ENCODE results near the gene ETV4.

ETV4 gene

GRCh38 chr17:43588664-43589435 is 42.7 kb upstream of the ETV4 start:
- TF ChIP-seq EGR1 (IDR thresholded peaks at IDR 0.05) (no peak), ZBTB7A (IDR thresholded peaks at IDR 0.05; ENCODE audit: low read depth) (no peak), RAD21 (IDR thresholded peaks at IDR 0.05; ENCODE audit: low read depth) (no peak), NFIC (IDR thresholded peaks at IDR 0.05) (no peak), CREB1 (IDR thresholded peaks at IDR 0.05; ENCODE audit: low read depth) (no peak), YY1 (IDR thresholded peaks at IDR 0.05; ENCODE audit: low read depth) (no peak), TEAD4 (IDR thresholded peaks at IDR 0.05) (no peak), TAF1 (IDR thresholded peaks at IDR 0.05; ENCODE audit: low read depth) (no peak), CEBPB (IDR thresholded peaks at IDR 0.05) (no peak), EP300 (IDR thresholded peaks at IDR 0.05; ENCODE audit: borderline replicate concordance) (no peak), MAX (IDR thresholded peaks at IDR 0.05) (no peak), TCF12 (IDR thresholded peaks at IDR 0.05; ENCODE audit: low read depth) (no peak), FOXM1 (IDR thresholded peaks at IDR 0.05; ENCODE audit: borderline replicate concordance, low read depth) (no peak)
- TF ChIP-seq, protein P1, sequence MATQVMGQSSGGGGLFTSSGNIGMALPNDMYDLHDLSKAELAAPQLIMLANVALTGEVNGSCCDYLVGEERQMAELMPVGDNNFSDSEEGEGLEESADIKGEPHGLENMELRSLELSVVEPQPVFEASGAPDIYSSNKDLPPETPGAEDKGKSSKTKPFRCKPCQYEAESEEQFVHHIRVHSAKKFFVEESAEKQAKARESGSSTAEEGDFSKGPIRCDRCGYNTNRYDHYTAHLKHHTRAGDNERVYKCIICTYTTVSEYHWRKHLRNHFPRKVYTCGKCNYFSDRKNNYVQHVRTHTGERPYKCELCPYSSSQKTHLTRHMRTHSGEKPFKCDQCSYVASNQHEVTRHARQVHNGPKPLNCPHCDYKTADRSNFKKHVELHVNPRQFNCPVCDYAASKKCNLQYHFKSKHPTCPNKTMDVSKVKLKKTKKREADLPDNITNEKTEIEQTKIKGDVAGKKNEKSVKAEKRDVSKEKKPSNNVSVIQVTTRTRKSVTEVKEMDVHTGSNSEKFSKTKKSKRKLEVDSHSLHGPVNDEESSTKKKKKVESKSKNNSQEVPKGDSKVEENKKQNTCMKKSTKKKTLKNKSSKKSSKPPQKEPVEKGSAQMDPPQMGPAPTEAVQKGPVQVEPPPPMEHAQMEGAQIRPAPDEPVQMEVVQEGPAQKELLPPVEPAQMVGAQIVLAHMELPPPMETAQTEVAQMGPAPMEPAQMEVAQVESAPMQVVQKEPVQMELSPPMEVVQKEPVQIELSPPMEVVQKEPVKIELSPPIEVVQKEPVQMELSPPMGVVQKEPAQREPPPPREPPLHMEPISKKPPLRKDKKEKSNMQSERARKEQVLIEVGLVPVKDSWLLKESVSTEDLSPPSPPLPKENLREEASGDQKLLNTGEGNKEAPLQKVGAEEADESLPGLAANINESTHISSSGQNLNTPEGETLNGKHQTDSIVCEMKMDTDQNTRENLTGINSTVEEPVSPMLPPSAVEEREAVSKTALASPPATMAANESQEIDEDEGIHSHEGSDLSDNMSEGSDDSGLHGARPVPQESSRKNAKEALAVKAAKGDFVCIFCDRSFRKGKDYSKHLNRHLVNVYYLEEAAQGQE (IDR thresholded peaks at IDR 0.05; ENCODE audit: low read depth): no peak
- TF ChIP-seq, protein P2, sequence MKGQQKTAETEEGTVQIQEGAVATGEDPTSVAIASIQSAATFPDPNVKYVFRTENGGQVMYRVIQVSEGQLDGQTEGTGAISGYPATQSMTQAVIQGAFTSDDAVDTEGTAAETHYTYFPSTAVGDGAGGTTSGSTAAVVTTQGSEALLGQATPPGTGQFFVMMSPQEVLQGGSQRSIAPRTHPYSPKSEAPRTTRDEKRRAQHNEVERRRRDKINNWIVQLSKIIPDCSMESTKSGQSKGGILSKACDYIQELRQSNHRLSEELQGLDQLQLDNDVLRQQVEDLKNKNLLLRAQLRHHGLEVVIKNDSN (IDR thresholded peaks at IDR 0.05): no peak

DNA sequence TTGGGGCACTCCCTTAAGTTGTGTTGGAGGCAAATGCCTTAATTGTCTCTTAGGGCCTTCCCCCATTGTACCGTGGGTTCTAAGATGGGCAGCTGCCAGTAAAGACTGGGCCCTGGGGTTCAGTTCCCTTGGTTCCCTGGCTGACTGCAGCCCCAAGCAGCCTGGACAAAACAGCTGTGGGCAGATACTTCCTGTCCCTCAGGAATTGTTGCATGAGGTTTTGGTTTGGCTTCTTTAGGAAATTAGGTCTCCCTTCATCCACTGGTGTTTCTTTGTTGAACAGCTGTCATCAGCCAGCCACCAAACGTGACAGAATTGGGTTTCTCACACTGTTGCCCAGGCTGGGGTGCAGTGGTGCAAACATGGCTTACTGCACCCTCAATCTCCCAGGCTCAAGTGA is 42.0 kb upstream of the ETV4 start:
- TF ChIP-seq RAD21 (IDR thresholded peaks at IDR 0.05; ENCODE audit: low read depth) (no peak), TCF12 (IDR thresholded peaks at IDR 0.05; ENCODE audit: low read depth) (no peak), CEBPB (IDR thresholded peaks at IDR 0.05) (no peak), TEAD4 (IDR thresholded peaks at IDR 0.05) (no peak), FOXM1 (IDR thresholded peaks at IDR 0.05; ENCODE audit: borderline replicate concordance, low read depth) (no peak), YY1 (IDR thresholded peaks at IDR 0.05; ENCODE audit: low read depth) (no peak), TAF1 (IDR thresholded peaks at IDR 0.05; ENCODE audit: low read depth) (no peak), EGR1 (IDR thresholded peaks at IDR 0.05) (no peak), ZBTB7A (IDR thresholded peaks at IDR 0.05; ENCODE audit: low read depth) (no peak)
- TF ChIP-seq, protein P2 (IDR thresholded peaks at IDR 0.05): no peak

DNA sequence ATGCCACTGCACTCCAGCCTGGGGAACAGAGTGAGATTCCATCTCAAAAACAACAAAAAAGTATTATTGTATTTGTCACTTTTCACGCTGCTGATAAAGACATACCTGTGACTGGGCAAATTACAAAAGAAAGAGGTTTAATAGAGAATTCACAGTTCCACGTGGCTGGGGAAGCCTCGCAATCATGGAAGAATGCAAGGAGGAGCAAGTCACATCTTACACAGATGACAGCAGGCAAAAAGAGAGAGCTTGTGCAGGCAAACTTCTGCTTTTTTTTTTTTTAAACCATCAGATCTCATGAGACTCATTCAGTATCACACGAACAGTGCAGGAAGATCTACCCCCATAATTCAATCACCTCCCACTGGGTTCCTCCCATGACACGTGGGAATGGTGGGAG is 41.5 kb upstream of the ETV4 start:
- no peak for TF ChIP-seq TAF1 (IDR thresholded peaks at IDR 0.05; ENCODE audit: low read depth)
- TF ChIP-seq RAD21 (IDR thresholded peaks at IDR 0.05; ENCODE audit: low read depth): no peak
- TF ChIP-seq MAX (IDR thresholded peaks at IDR 0.05): no peak
- no peak for TF ChIP-seq YY1 (IDR thresholded peaks at IDR 0.05; ENCODE audit: low read depth)
- TF ChIP-seq, protein P2 (IDR thresholded peaks at IDR 0.05): no peak
- no peak for TF ChIP-seq ZBTB7A (IDR thresholded peaks at IDR 0.05; ENCODE audit: low read depth)
- no peak for TF ChIP-seq CREB1 (IDR thresholded peaks at IDR 0.05; ENCODE audit: low read depth)
- TF ChIP-seq TCF12 (IDR thresholded peaks at IDR 0.05; ENCODE audit: low read depth): no peak
- no peak for TF ChIP-seq TEAD4 (IDR thresholded peaks at IDR 0.05)
- no peak for TF ChIP-seq NFIC (IDR thresholded peaks at IDR 0.05)
- TF ChIP-seq, protein P1 (IDR thresholded peaks at IDR 0.05; ENCODE audit: low read depth): no peak
- no peak for TF ChIP-seq EGR1 (IDR thresholded peaks at IDR 0.05)
- no peak for TF ChIP-seq FOXM1 (IDR thresholded peaks at IDR 0.05; ENCODE audit: borderline replicate concordance, low read depth)
- TF ChIP-seq CEBPB (IDR thresholded peaks at IDR 0.05): no peak
- no peak for TF ChIP-seq EP300 (IDR thresholded peaks at IDR 0.05; ENCODE audit: borderline replicate concordance)

DNA sequence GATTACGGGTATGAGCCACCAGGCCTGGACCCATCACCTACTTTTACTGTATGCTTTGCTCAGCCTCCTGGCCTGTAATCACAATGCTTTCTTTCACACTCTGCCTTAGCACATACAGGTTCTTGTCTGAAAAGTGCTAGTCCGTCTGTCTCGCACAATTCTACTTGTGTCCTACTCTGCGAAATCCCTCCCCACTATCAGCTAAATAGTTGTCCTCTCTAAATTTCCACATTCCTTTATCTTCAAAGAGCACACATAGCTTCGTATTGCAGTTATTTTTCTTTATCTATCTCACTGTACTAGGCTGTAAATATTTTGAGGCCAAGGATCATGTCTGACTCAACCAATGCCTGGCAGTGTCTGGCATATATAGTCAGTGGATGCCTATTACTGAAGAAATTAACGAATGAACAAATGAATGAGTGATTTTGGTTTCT is 38.5 kb upstream of the ETV4 start:
- TF ChIP-seq EP300 (IDR thresholded peaks at IDR 0.05; ENCODE audit: borderline replicate concordance): no peak
- TF ChIP-seq MAX (IDR thresholded peaks at IDR 0.05): no peak
- TF ChIP-seq CREB1 (IDR thresholded peaks at IDR 0.05; ENCODE audit: low read depth): no peak
- TF ChIP-seq YY1 (IDR thresholded peaks at IDR 0.05; ENCODE audit: low read depth): no peak
- TF ChIP-seq CEBPB (IDR thresholded peaks at IDR 0.05): no peak
- TF ChIP-seq, protein P2 (IDR thresholded peaks at IDR 0.05): no peak
- no peak for TF ChIP-seq TCF12 (IDR thresholded peaks at IDR 0.05; ENCODE audit: low read depth)
- no peak for TF ChIP-seq RAD21 (IDR thresholded peaks at IDR 0.05; ENCODE audit: low read depth)
- no peak for TF ChIP-seq EGR1 (IDR thresholded peaks at IDR 0.05)
- TF ChIP-seq ZBTB7A (IDR thresholded peaks at IDR 0.05; ENCODE audit: low read depth): no peak
- no peak for TF ChIP-seq NFIC (IDR thresholded peaks at IDR 0.05)
- TF ChIP-seq, protein P1 (IDR thresholded peaks at IDR 0.05; ENCODE audit: low read depth): no peak
- TF ChIP-seq TEAD4 (IDR thresholded peaks at IDR 0.05): no peak
